K562 (cell line): ENCODE data around the gene PLPP7. TPM values are rescaled to one million over a fixed set of nuclear protein-coding genes. Genes with fewer than 3 reads are reported as not detected.

ENCODE experiments used
- CHCHD3 ChIP-seq: fragments of 250-450 bp; sonication (Bioruptor Pico); IDR thresholded peaks from 2 replicates; pipeline ENCODE4 v2.1.2; 2022; ENCODE audit warnings: mild to moderate bottlenecking
- DIDO1 ChIP-seq: fragments of 450-650 bp; IDR thresholded peaks from 2 replicates; pipeline ENCODE4 v1.6.1; 2016; ENCODE audit warnings: low read depth, missing biosample characterization, missing genetic modification characterization
- FOSL1 ChIP-seq: fragments of 200-800 bp; sonication (Bioruptor generic); conservative IDR thresholded peaks from 2 replicates; pipeline ENCODE4 v1.6.1; 2016; ENCODE audit warnings: missing genetic modification characterization, missing compliant biosample characterization
- FOXO4 ChIP-seq: fragments of 450-650 bp; formaldehyde crosslinking; IDR thresholded peaks from 2 replicates; pipeline ENCODE4 v1.4.0; 2020; ENCODE audit warnings: mild to moderate bottlenecking, moderate library complexity
- HOXB6 ChIP-seq: fragments of 250-450 bp; sonication (Bioruptor Pico); IDR thresholded peaks from 2 replicates; pipeline ENCODE4 v1.5.1; 2022; ENCODE audit warnings: mild to moderate bottlenecking, borderline replicate concordance
- KDM4B ChIP-seq, 2 experiments: fragments of 450-650 bp in 1 of 2; sonication (generic) in 1 of 2; IDR thresholded peaks; 2 replicates each; pipeline ENCODE4 v1.6.1; 2016 to 2017; ENCODE audit warnings: borderline replicate concordance in 2 of 2, antibody characterized with exemption in 1 of 2, low read depth in 1 of 2, mild to moderate bottlenecking in 1 of 2
- KLF1 ChIP-seq: fragments of 450-650 bp; IDR thresholded peaks from 2 replicates; pipeline ENCODE4 v1.6.1; 2016; ENCODE audit warnings: missing genetic modification characterization, missing compliant biosample characterization
- LCOR ChIP-seq: sonication (generic); formaldehyde crosslinking; IDR thresholded peaks from 2 replicates; pipeline ENCODE4 v1.8.0; 2022; ENCODE audit warnings: mild to moderate bottlenecking, missing genetic modification reagents
- MBD2 ChIP-seq: sonication (generic); IDR thresholded peaks from 2 replicates; pipeline ENCODE4 v1.6.1; 2016; ENCODE audit warnings: low read depth, borderline replicate concordance
- MEF2D ChIP-seq: conservative IDR thresholded peaks from 2 replicates; pipeline ENCODE4 v1.6.1; 2016; ENCODE audit warnings: low read depth, missing genetic modification characterization, missing compliant biosample characterization
- MNT ChIP-seq, 2 experiments: fragments of 450-650 bp; conservative IDR thresholded peaks; 2 replicates each; pipeline ENCODE4 v1.6.1; 2017; ENCODE audit warnings: mild to moderate bottlenecking in 2 of 2, moderate library complexity in 2 of 2
- MTF1 ChIP-seq: fragments of 250-450 bp; sonication (Bioruptor Pico); IDR thresholded peaks from 2 replicates; pipeline ENCODE4 v1.9.0; 2021; ENCODE audit warnings: moderate library complexity, mild to moderate bottlenecking, inconsistent platforms, borderline replicate concordance
- NFIX ChIP-seq: fragments of 250-450 bp; sonication (Bioruptor Pico); IDR thresholded peaks from 2 replicates; pipeline ENCODE4 v1.4.0; 2020; ENCODE audit warnings: low read depth, mild to moderate bottlenecking, moderate library complexity
- PHF21A ChIP-seq: fragments of 450-650 bp; IDR thresholded peaks from 2 replicates; pipeline ENCODE4 v1.6.1; 2017; ENCODE audit warnings: low read depth, borderline replicate concordance
- SMAD1 ChIP-seq: fragments of 150-350 bp; IDR thresholded peaks from 2 replicates; pipeline ENCODE4 v1.6.1; 2014; ENCODE audit warnings: low read length, low read depth; ENCODE audit not compliant: partially characterized antibody
- SRSF9 ChIP-seq: fragments of 200-400 bp; formaldehyde crosslinking; IDR thresholded peaks from 2 replicates; pipeline ENCODE4 v1.6.1; 2017; ENCODE audit warnings: low read depth, low read length, borderline replicate concordance
- TFAM ChIP-seq: fragments of 250-450 bp; sonication (Bioruptor Pico); conservative IDR thresholded peaks from 2 replicates; pipeline ENCODE4 v1.5.0; 2021; ENCODE audit warnings: mild to moderate bottlenecking, moderate library complexity
- TOE1 ChIP-seq, 2 experiments: fragments of 450-650 bp in 1 of 2; sonication (generic) in 1 of 2; formaldehyde crosslinking in 1 of 2; IDR thresholded peaks; 2 replicates each; pipeline versions ENCODE4 v1.7.1 to v1.8.0; 2016 to 2022; ENCODE audit warnings: borderline replicate concordance in 2 of 2, mild to moderate bottlenecking in 2 of 2, antibody characterized with exemption in 1 of 2, inconsistent platforms in 1 of 2, low read depth in 1 of 2, missing genetic modification reagents in 1 of 2, moderate library complexity in 1 of 2
- ZFP1 ChIP-seq: fragments of 450-650 bp; formaldehyde crosslinking; IDR thresholded peaks from 2 replicates; pipeline ENCODE4 v1.4.0; 2020; ENCODE audit warnings: mild to moderate bottlenecking, mixed read lengths
- ZNF75A ChIP-seq: fragments of 450-650 bp; formaldehyde crosslinking; IDR thresholded peaks from 2 replicates; pipeline ENCODE4 v1.4.0; 2020; ENCODE audit warnings: mild to moderate bottlenecking
- polyA plus RNA-seq, 8 experiments: library from polyadenylated mRNA; depleted of rRNA in 4 of 8; stranded (reverse) in 5 of 8; unstranded in 3 of 8; fragments of >200 nt; fragmentation: Nextera tagmentation in 2 of 8; fragmentation: Illumina TruSeq in 1 of 8; extraction: Ambion mirVana in 2 of 8; extraction: Trizol in 1 of 8; gene quantifications; 2 replicates each; pipeline versions ENCODE4 v1.2.1 to v1.2.3, GENCODE V29; 2011 to 2014; ENCODE audit warnings: inconsistent platforms in 1 of 8, missing spikeins in 1 of 8
- total RNA-seq, 7 experiments: library from RNA; depleted of rRNA in 6 of 7; stranded (reverse); fragments of >200 nt in 6 of 7; fragmentation: Illumina TruSeq in 2 of 7; extraction: Trizol in 2 of 7; gene quantifications; 2 replicates each; pipeline versions ENCODE4 v1.2.1 to v1.2.3, GENCODE V29; 2011 to 2021; ENCODE audit warnings: low replicate concordance in 1 of 7
- TF ChIP-seq, protein P1 (sequence below): fragments of 450-650 bp; IDR thresholded peaks from 2 replicates; pipeline ENCODE4 v1.6.1; 2018; ENCODE audit not compliant: partially characterized antibody

The PLPP7 gene
- total and polyA plus RNA-seq, 9 of the 15 experiments (the other 6 are each of a cell fraction or from before 2014, with no cell fraction given): 0.09 to 0.93 (median 0.18) TPM; not detected in 4

GRCh38 chr9:131330814-131331600, 41.5 kb downstream of the PLPP7 start (continued):
- TF ChIP-seq ZNF75A (CRISPR knock-in tag) (no peak), MEF2D (tag) (peak; percentile 55; the same call in 1 of the 2 replicates), TOE1 (IDR thresholded peaks at IDR 0.05; ENCODE audit: borderline replicate concordance) (peak; percentile 86), TOE1 (CRISPR knock-in tag; IDR thresholded peaks at IDR 0.05; ENCODE audit: borderline replicate concordance, low read depth) (no peak), KLF1 (tag) (no peak), MTF1 (CRISPR knock-in tag) (no peak), TFAM (CRISPR knock-in tag) (no peak), ZFP1 (CRISPR knock-in tag) (no peak), MNT (conservative IDR thresholded peaks at IDR 0.05) (peak; percentile 80 to 89), SRSF9 (no peak), KDM4B (IDR thresholded peaks at IDR 0.05; ENCODE audit: borderline replicate concordance in 2 of 2, low read depth in 1 of 2) (peak in 1 of 2 experiments; percentile 91; a peak in 2 of 4 replicates), NFIX (no peak), CHCHD3 (CRISPR knock-in tag) (no peak), FOXO4 (CRISPR knock-in tag) (no peak), SMAD1 (peak; percentile 54), HOXB6 (CRISPR knock-in tag) (no peak), LCOR (CRISPR knock-in tag) (peak; percentile 90), MBD2 (peak; percentile 83), FOSL1 (tag) (peak; percentile 59), PHF21A (peak; percentile 93), DIDO1 (tag) (no peak)
- TF ChIP-seq, protein P1, sequence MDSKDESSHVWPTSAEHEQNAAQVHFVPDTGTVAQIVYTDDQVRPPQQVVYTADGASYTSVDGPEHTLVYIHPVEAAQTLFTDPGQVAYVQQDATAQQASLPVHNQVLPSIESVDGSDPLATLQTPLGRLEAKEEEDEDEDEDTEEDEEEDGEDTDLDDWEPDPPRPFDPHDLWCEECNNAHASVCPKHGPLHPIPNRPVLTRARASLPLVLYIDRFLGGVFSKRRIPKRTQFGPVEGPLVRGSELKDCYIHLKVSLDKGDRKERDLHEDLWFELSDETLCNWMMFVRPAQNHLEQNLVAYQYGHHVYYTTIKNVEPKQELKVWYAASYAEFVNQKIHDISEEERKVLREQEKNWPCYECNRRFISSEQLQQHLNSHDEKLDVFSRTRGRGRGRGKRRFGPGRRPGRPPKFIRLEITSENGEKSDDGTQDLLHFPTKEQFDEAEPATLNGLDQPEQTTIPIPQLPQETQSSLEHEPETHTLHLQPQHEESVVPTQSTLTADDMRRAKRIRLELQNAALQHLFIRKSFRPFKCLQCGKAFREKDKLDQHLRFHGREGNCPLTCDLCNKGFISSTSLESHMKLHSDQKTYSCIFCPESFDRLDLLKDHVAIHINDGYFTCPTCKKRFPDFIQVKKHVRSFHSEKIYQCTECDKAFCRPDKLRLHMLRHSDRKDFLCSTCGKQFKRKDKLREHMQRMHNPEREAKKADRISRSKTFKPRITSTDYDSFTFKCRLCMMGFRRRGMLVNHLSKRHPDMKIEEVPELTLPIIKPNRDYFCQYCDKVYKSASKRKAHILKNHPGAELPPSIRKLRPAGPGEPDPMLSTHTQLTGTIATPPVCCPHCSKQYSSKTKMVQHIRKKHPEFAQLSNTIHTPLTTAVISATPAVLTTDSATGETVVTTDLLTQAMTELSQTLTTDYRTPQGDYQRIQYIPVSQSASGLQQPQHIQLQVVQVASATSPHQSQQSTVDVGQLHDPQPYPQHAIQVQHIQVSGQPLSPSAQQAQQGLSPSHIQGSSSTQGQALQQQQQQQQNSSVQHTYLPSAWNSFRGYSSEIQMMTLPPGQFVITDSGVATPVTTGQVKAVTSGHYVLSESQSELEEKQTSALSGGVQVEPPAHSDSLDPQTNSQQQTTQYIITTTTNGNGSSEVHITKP: peak; percentile 46
